BE2C (cell line): ENCODE data around the gene AGXT.

ENCODE experiments used
- DNase-seq: peaks from one replicate; pipeline ENCODE4 v3.0.0-alpha.2; 2020
- H3K27me3 ChIP-seq: fragments of 250-450 bp; sonication (Bioruptor Pico); 2 replicates; pipeline ENCODE4 v1.5.1; 2020; ENCODE audit warnings: mild to moderate bottlenecking
- H3K36me3 ChIP-seq: fragments of 250-450 bp; sonication (Bioruptor Pico); 2 replicates; pipeline ENCODE4 v1.5.1; 2020; ENCODE audit warnings: mild to moderate bottlenecking
- H3K4me1 ChIP-seq: fragments of 250-450 bp; sonication (Bioruptor Pico); 2 replicates; pipeline ENCODE4 v1.5.1; 2020
- H3K4me3 ChIP-seq: 2 replicates; pipeline ENCODE4 v1.5.1; 2011; ENCODE audit warnings: low read depth, low read length
- H3K9me3 ChIP-seq: fragments of 250-450 bp; sonication (Bioruptor Pico); 2 replicates; pipeline ENCODE4 v1.5.1; 2020
- CTCF ChIP-seq: IDR thresholded peaks from 2 replicates; pipeline ENCODE4 v1.5.1; 2012; ENCODE audit warnings: mild to moderate bottlenecking, low read depth, low read length

AGXT gene

GRCh38 chr2:240903191-240904060 lies 34.8 kb downstream of the AGXT start:
- no peaks in the 10 kb centered on the region for H3K4me1 ChIP-seq
- no peak overlapping the region for H3K4me3 ChIP-seq
- no peak for DNase-seq
- no peak for TF ChIP-seq CTCF
- H3K36me3 ChIP-seq, result no peaks in the 10 kb centered on the region
- H3K9me3 ChIP-seq, result no peaks in the 10 kb centered on the region
- no peaks in the 10 kb centered on the region for H3K27me3 ChIP-seq

- no peak overlapping the region for H3K4me3 ChIP-seq
- H3K27me3 ChIP-seq, result no peaks in the 10 kb centered on the region
- H3K4me1 ChIP-seq, result no peaks in the 10 kb centered on the region
- no peaks in the 10 kb centered on the region for H3K36me3 ChIP-seq
- no peak for TF ChIP-seq CTCF
- DNase-seq, result no peak
- H3K9me3 ChIP-seq, result no peaks in the 10 kb centered on the region
Measured at GRCh38 chr2:240904216-240905175, 35.9 kb downstream of the AGXT start.

GRCh38 chr2:240905176-240905781 lies 36.7 kb downstream of the AGXT start:
- no peak for TF ChIP-seq CTCF
- no peaks in the 10 kb centered on the region for H3K27me3 ChIP-seq
- H3K36me3 ChIP-seq, result no peaks in the 10 kb centered on the region
- no peak overlapping the region for H3K4me3 ChIP-seq
- DNase-seq, result no peak
- H3K9me3 ChIP-seq, result no peaks in the 10 kb centered on the region
- H3K4me1 ChIP-seq, result no peaks in the 10 kb centered on the region

GRCh38 chr2:240906141-240906910 lies 37.7 kb downstream of the AGXT start, which contains the start of gene CROCC2:
TSS of gene CROCC2 (plus strand) at chr2:240906336. CDS start at chr2:240906514, 178 bp downstream.
- H3K4me3 ChIP-seq, result no peak within 1 kb of the TSS; the same call in 1 of the 2 replicates
- no peak for DNase-seq
- TF ChIP-seq CTCF, result no peak
- no peaks in the 10 kb centered on the region for H3K9me3 ChIP-seq
- H3K36me3 ChIP-seq, result no peaks in the 10 kb centered on the region
- no peaks in the 10 kb centered on the region for H3K27me3 ChIP-seq
- no peaks in the 10 kb centered on the region for H3K4me1 ChIP-seq

- H3K36me3 ChIP-seq, result no peaks in the 10 kb centered on the region
- H3K4me3 ChIP-seq, result no peak overlapping the region
- no peaks in the 10 kb centered on the region for H3K9me3 ChIP-seq
- no peak for TF ChIP-seq CTCF
- H3K4me1 ChIP-seq, result no peaks in the 10 kb centered on the region
- H3K27me3 ChIP-seq, result no peaks in the 10 kb centered on the region
- DNase-seq, result no peak
Measured at GRCh38 chr2:240906911-240907590, 38.4 kb downstream of the AGXT start.
